KOPT-K1 (cell line): ENCODE results near the gene DHRS11.
A peak's percentile ranks its signal among the peaks of the same experiment; 100 is the strongest.

ENCODE experiments used
- H3K27ac ChIP-seq: fragments of 200-600 bp; sonication (generic); 2 replicates; pipeline ENCODE4 v1.5.1; 2016; ENCODE audit warnings: antibody characterized with exemption, mild to moderate bottlenecking, low read depth, low read length; ENCODE audit not compliant: poor library complexity, severe bottlenecking
- H3K36me3 ChIP-seq: fragments of 200-600 bp; sonication (generic); 2 replicates; pipeline ENCODE4 v1.5.1; 2017; ENCODE audit warnings: antibody characterized with exemption, mild to moderate bottlenecking, low read length, moderate library complexity; ENCODE audit not compliant: insufficient read depth
- H3K9me3 ChIP-seq: fragments of 200-600 bp; sonication (generic); 2 replicates; pipeline ENCODE4 v1.5.1; 2017; ENCODE audit warnings: antibody characterized with exemption, low read length, mild to moderate bottlenecking; ENCODE audit not compliant: insufficient read depth, poor library complexity, severe bottlenecking

The DHRS11 gene

GRCh38 chr17:36591434-36592315 is at the start of gene DHRS11:
Gene DHRS11, plus strand, starts transcription at chr17:36591879. Its CDS starts 131 bp downstream, at chr17:36592010.
- Histone ChIP-seq H3K27ac (peak within 1 kb of the TSS; percentile 42), H3K9me3 (no peaks in the 10 kb centered on the region), H3K36me3 (peaks cover 37% of the 10 kb centered on the region)

GRCh38 chr17:36542755-36543154 is 48.9 kb upstream of the DHRS11 start:
- no peak overlapping the region for H3K27ac ChIP-seq
- H3K9me3 ChIP-seq, result no peaks in the 10 kb centered on the region
- peaks cover 34% of the 10 kb centered on the region for H3K36me3 ChIP-seq

- Histone ChIP-seq H3K27ac (peak overlapping the region; percentile 89), H3K36me3 (peaks cover 32% of the 10 kb centered on the region), H3K9me3 (no peaks in the 10 kb centered on the region)
Measured at GRCh38 chr17:36544044-36544306, 47.7 kb upstream of the DHRS11 start.

GRCh38 chr17:36544307-36545076 is 47.2 kb upstream of the DHRS11 start, which contains the start of gene GGNBP2:
Gene GGNBP2, plus strand, starts transcription at chr17:36544919. Its CDS starts 806 bp downstream, at chr17:36545725.
- H3K27ac ChIP-seq, result peak within 1 kb of the TSS; percentile 89
- H3K9me3 ChIP-seq, result no peaks in the 10 kb centered on the region
- peaks cover 34% of the 10 kb centered on the region for H3K36me3 ChIP-seq

- peaks cover 34% of the 10 kb centered on the region for H3K36me3 ChIP-seq
- no peaks in the 10 kb centered on the region for H3K9me3 ChIP-seq
- peak overlapping the region; percentile 89 for H3K27ac ChIP-seq
Measured at GRCh38 chr17:36545077-36545464, 46.6 kb upstream of the DHRS11 start.

- Histone ChIP-seq H3K36me3 (peaks cover 33% of the 10 kb centered on the region), H3K9me3 (no peaks in the 10 kb centered on the region), H3K27ac (peak overlapping the region; percentile 89)
Measured at GRCh38 chr17:36545465-36546417, 45.9 kb upstream of the DHRS11 start.

GRCh38 chr17:36546418-36547093 is 45.1 kb upstream of the DHRS11 start:
- H3K9me3 ChIP-seq, result no peaks in the 10 kb centered on the region
- peak overlapping the region; percentile 89 for H3K27ac ChIP-seq
- H3K36me3 ChIP-seq, result peaks cover 41% of the 10 kb centered on the region

- H3K36me3 ChIP-seq, result peaks cover 51% of the 10 kb centered on the region
- no peak overlapping the region for H3K27ac ChIP-seq
- H3K9me3 ChIP-seq, result no peaks in the 10 kb centered on the region
Measured at GRCh38 chr17:36547776-36548175, 43.9 kb upstream of the DHRS11 start.

- Histone ChIP-seq H3K9me3 (no peaks in the 10 kb centered on the region), H3K27ac (no peak overlapping the region), H3K36me3 (peaks cover 77% of the 10 kb centered on the region)
Measured at GRCh38 chr17:36550491-36551417, 40.9 kb upstream of the DHRS11 start.

GRCh38 chr17:36553459-36553858 is 38.2 kb upstream of the DHRS11 start:
- Histone ChIP-seq H3K27ac (no peak overlapping the region), H3K36me3 (peaks cover 86% of the 10 kb centered on the region), H3K9me3 (no peaks in the 10 kb centered on the region)

- no peak overlapping the region for H3K27ac ChIP-seq
- H3K9me3 ChIP-seq, result no peaks in the 10 kb centered on the region
- peaks cover 100% of the 10 kb centered on the region for H3K36me3 ChIP-seq
Measured at GRCh38 chr17:36566081-36566480, 25.6 kb upstream of the DHRS11 start.

GRCh38 chr17:36575028-36575427 is 16.7 kb upstream of the DHRS11 start:
- Histone ChIP-seq H3K36me3 (peaks cover 94% of the 10 kb centered on the region), H3K9me3 (no peaks in the 10 kb centered on the region)

GRCh38 chr17:36576793-36577192 is 14.9 kb upstream of the DHRS11 start:
- no peaks in the 10 kb centered on the region for H3K9me3 ChIP-seq
- peaks cover 94% of the 10 kb centered on the region for H3K36me3 ChIP-seq
- no peak overlapping the region for H3K27ac ChIP-seq

More at GRCh38 chr17:36575028-36575427, 16.7 kb upstream of the DHRS11 start:
- H3K27ac ChIP-seq, result no peak overlapping the region
